ENCODE data around the gene WDR27. TPM values are rescaled to one million over a fixed set of nuclear protein-coding genes. Genes with fewer than 3 reads are reported as not detected.
"Not testable (repeated sequence)": the region's sequence is repeated elsewhere in the genome, so short reads cannot be mapped to it uniquely, and the experiment has no call there.

The WDR27 gene
- polyA plus RNA-seq, 5 donors: 70.7 to 103 (median 79.6) TPM

DNA sequence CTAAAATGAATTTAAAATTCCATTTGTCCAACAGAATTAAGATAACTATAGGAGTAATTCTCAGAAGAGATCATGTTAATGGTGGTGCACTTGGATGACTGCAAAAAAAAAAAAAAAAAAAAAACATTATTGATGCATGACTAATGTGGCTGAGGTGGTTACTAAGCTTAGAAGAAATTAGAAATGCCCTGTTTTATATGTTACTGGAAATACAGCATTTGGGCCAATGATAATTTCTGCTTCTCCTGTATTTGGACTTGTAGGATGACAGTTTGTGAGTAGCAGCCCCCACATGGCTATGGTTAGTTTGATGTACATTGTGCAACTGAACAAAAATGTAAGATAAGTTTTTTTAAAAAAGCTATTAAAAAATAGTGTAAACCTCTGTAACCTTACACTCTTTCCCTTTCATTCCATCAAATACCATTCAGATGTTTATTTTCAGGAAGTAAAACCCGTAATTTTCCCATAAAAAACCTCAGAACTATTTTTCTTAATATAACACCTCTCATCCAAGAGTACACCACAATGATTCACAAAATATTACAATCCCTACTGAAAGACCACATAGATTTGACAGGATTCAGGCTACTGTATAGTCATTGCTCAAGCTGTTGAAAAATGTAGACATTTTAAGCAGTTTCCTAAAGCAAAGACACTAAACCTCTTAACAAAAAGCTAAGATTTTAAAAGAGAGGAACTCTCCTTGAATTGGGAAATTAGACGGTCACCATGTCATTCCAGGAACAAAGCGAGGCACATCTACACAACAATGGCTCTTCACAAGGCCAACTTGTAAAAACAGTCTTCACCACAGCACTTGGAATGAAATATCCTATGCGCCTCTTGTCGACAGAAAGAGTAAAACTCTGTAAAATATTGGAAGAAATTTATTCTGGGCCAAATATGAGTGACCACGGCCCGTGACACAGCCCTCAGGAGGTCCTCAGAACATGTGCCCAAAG lies 83.0 kb downstream of the WDR27 start:
- DNase-seq: no peak

DNA sequence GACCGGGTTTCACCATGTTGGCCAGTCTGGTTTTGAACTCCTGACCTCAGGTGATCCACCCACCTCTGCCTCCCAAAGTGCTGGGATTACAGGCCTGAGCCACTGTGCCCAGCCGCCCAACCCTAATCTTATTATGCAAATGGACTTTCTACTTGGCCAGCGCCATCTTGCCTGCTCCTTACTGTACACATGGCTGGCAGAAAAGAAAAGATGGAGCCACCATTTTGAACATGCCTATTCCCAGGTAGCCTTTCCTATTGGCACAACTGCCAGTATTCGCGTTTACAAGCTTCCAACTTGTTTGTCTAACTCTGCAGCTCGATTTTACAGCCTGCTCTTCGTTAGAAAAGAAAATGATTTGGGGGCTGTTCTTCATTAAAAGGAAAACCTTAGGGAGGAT lies 84.3 kb downstream of the WDR27 start:
- no peak for DNase-seq

DNA sequence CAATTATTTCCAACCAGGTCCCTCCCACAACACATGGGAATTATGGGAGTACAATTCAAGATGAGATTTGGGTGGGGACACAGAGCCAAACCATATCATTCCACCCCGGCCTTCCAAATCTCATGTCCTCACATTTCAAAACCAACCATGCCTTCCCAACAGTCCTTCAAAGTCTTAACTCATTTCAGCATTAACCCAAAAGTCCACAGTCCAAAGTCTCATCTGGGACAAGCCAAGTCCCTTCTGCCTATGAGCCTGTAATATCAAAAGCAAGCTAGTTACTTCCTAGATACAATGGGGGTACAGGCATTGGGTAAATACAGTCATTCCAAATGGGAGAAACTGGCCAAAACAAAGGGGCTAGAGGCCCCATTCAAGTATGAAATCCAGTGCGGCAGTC lies 93.2 kb downstream of the WDR27 start:
- not testable (repeated sequence) for DNase-seq

DNA sequence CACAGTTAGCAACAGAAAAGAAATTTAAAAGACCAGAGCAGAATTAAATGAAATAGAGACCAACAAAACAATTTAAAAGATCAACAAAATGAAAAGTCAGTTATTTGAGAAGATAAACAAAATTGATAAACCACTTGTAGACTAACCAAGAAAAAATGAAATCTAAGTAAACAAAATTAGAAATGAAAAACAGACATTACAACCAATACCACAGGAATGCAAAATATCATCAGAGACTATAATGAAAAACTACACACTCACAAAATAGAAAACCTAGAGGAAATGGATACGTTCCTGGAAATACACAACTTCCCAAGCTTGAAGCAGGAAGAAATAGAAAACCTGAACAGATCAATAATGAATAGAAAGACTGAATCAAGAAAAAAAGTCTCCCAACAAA lies 97.8 kb downstream of the WDR27 start:
- no peak for DNase-seq

- DNase-seq: not testable (repeated sequence)
Observed at GRCh38 chr6:169601129-169601528, 100.7 kb downstream of the WDR27 start.

GRCh38 chr6:169592558-169592957 lies 109.3 kb downstream of the WDR27 start:
- no peak for DNase-seq

GRCh38 chr6:169591616-169592015 lies 110.2 kb downstream of the WDR27 start:
- DNase-seq: no peak

- no peak for DNase-seq
Observed at GRCh38 chr6:169590376-169590939, 111.4 kb downstream of the WDR27 start.

DNA sequence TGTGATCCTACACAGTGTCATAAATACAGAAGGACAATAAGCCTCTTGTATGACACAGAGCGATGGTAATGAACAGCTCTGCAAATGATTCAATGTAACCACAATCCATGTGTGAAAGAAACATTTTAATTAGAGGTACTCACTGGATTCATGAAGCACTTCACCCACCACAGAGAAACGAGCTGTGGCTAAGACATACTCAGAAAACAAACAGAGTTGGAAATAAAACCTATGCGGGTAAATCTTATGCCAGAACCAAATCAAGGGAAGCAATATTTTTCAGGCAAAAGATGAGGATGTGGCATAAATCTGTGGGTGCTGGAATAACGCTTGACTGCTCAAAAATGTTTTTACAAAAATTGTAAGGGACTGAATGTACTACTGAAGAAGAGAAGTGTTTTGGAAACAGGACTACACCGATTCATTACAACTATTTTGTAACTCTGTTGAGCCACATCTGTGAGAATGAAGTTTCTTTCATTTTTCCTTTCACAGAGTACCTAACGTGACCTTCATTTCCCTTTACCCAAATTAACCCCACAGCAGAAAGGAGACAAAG lies 112.1 kb downstream of the WDR27 start:
- no peak for DNase-seq

DNA sequence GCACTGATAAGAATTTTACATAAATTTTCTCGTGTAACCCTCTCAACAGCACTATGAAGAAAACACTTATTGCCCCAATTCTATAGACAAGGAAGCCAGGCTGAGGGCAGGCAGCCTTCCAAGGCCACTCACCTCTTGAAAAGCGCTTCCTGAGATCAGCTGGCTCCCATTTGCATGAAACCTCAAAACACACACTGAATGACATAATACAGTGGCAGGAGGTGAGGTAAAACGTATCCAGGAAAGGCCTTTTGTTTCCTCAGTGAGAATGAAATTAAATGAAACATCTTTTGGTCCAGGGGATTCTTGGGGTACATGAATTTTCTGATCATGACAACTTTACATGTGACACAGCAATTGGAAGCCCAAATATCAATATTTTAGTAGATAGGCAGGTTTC lies 112.5 kb downstream of the WDR27 start:
- DNase-seq: no peak

DNA sequence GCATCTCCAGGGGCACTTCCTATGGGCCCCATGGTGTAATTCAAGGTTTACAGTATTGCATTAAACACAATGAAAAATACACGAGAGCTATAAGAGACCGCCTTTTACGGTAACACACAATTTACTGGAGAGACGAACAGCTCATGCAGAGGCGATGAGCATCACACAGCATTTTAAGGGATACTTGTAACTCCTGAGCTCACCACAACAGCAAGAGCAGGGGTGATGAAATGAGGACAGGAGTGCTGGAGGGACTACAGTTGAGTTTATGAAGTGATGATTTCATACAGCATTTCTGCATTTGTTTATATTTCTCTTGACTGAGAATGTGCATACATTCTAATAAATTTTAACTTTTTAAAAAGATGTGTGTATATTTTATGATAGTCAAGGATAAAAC lies 113.9 kb downstream of the WDR27 start:
- DNase-seq: no peak

- DNase-seq: no peak
Observed at GRCh38 chr6:169583886-169584541, 117.8 kb downstream of the WDR27 start.

- DNase-seq: no peak
Observed at GRCh38 chr6:169579407-169580111, 122.3 kb downstream of the WDR27 start.

DNA sequence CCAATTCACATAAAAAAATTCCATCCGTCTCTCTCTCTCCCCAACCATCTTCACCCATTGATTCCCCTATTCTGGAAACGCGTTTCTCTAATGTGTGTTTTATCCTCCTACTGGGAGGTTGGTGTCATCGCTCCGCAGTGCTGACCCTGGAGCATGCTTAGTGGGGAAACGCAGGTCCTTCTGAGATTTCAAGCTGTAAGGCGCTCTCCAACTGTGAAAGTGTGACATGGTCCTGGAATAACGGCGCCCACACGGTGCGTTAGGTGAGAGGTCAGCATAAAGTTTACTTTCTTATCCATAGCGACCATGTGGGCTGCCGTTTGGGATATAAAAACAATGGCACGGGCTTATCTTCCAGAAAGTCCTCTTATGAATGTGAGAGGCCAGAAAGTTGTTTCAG lies 123.9 kb downstream of the WDR27 start:
- DNase-seq: no peak

GRCh38 chr6:169577236-169577635 lies 124.6 kb downstream of the WDR27 start:
- DNase-seq: no peak

GRCh38 chr6:169575821-169576220 lies 126.0 kb downstream of the WDR27 start:
- no peak for DNase-seq

- DNase-seq: no peak
Observed at GRCh38 chr6:169575365-169575764, 126.5 kb downstream of the WDR27 start.

DNA sequence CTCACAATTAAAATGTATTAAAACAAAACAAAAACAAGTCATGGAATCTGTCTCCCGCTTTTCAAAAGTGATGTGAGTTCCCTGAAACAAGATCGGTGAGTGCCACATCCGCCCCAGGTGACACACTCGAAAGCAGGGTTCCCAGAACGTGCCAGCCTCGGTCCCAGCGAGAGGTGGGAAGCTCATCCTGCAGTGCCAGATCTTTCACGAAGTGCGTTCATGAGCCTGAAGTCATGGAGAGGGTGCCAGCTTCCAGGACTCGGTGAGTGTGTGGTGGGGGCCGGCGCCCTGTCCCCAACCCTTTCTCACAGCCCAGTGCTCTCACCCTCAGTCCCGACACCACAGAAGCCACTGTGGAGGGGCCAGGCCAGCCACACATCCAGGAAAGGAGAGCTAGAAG lies 127.4 kb downstream of the WDR27 start:
- DNase-seq: no peak

- no peak for DNase-seq
Observed at GRCh38 chr6:169573883-169574282, 127.9 kb downstream of the WDR27 start.

DNA sequence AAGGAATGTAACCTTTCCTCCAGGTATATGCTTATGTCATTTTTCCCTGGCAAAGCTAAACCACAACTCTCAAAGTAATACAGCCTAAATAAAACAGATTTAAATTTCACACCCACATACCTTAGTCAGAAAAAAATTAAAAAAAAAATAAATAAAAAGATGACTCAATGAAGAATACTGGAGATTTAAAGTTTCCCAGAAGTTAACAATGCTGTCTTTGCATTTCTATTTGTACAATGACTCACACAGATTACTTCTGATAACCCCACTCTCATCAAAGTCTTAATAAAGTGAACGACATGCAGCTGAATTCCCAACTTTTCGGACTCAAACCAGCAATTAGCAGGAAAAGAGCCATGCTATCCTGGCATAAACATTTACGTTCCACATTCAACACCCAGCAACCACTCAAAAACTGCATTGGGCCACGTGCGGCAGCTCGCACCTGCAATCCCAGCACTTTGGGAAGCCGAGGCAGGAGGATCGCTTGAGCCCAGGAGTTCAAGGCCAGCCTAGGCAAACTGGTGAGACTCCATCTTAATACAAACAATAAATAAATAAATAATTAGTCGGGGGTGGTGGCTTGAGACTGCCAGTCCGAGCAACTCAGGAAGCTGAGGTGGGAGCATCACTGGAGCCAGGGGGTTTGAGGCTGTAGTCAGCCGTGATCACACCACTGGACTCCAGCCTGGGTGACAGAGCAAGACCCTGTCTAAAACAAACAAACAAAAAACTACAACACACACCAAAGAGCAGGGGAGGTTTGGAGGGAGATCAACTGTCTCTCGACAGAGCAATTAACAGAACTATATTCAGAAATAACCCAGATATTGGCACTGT lies 130.5 kb downstream of the WDR27 start:
- no peak for DNase-seq

All from right lung (tissue), 5 donors.